Activated CD4-positive, alpha-beta T cell treated with anti-CD3 and anti-CD28 coated beads, Interleukin-2, amount 50 U/mL, for 1 hour (primary cell): Measurements from ENCODE around the gene MRTFB.

ENCODE experiments used
- DNase-seq: peaks from one replicate; pipeline ENCODE4 v3.0.0-alpha.2; 2020

The MRTFB gene

GRCh38 chr16:14063618-14064581, 7.2 kb upstream of the MRTFB start:
- DNase-seq: no peak

- DNase-seq: no peak
Observed at GRCh38 chr16:14069818-14070217, 1.3 kb upstream of the MRTFB start.

DNA sequence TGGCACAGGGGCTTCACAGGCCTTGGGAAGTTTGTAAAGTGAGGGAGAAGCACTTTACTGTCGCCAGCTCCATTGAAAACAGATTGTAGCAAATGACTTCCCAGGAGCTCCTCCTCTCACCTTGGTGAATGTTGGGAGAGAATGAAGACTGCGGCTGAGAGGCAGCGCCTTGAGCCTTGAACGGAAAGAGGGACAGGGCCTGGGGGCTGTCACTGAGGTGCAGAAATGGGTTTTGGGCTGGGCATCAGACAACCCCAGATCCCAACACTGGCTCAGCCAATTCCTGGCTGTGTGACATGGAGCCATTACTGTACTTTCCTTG, 603 bp upstream of the MRTFB start:
- no peak for DNase-seq

- DNase-seq: peak; percentile 15
Observed at GRCh38 chr16:14071576-14072271, 605 bp downstream of the MRTFB start.

GRCh38 chr16:14072360-14072759, 1.2 kb downstream of the MRTFB start:
- DNase-seq: no peak

DNA sequence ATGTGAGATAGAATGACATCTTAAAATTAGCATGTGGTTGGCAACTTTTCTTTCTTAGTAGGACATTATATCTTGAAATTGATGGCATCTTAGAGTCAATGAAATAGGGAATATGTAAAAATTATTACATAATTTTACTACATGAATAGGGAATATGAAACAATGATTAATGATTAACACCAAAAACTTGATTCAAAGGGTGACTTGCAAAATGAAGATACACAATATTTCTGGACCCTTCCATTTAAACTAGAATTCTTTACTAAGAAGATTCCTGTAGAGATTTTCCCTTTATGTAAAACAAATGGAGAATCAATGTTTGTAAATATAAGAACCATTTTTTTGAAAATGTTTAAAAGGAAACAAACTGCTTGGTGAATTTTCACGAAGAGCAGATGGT, 3.4 kb downstream of the MRTFB start:
- no peak for DNase-seq

- DNase-seq: no peak
Observed at GRCh38 chr16:14077918-14078317, 6.8 kb downstream of the MRTFB start.

- no peak for DNase-seq
Observed at GRCh38 chr16:14086477-14086876, 15.4 kb downstream of the MRTFB start.

DNA sequence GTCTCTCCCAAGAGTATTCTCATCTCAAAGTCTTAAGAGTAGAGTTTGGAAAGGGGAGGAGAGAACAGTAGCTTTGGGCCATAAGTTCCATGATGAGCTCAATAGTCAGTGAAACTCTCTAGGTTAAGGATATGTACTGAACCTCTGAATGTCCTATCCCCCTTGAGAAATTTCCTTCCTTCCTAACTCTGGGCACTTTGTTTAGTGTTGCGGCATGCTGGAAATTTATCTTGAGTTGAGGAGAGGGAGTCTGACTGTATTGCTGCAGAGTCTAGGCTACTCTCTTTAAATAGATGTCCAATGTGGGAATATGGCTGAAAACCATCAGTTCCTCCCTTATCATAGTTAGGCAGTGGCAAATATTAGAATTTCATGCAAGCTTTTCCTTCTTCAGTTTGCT, 16.1 kb downstream of the MRTFB start:
- DNase-seq: no peak

DNA sequence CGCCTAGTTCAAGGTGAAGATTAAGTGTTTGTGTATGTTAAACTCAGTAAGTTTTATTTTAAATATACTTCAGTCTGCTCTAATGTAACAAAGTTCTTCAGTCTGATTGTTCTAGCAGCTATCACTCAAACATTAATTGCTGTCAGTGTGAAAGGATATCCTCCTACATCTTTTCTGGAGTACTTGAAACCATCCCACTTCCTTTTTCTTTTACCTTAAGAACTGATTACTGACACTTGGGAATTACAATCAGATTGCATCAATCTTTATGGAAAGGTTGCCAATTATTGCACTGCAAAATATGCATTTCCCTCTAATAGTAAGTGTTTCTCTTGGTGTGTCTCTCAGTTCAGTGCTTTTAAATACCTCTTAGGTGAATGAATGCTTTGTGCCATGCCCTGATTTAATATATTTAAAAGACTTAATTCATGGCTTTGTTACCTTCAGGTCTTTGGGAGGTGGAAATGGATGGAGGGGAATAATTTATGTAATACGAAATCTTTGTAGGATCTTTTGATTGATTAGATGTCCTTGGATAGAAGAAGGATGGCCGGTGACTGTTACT, 16.6 kb downstream of the MRTFB start:
- DNase-seq: no peak

DNA sequence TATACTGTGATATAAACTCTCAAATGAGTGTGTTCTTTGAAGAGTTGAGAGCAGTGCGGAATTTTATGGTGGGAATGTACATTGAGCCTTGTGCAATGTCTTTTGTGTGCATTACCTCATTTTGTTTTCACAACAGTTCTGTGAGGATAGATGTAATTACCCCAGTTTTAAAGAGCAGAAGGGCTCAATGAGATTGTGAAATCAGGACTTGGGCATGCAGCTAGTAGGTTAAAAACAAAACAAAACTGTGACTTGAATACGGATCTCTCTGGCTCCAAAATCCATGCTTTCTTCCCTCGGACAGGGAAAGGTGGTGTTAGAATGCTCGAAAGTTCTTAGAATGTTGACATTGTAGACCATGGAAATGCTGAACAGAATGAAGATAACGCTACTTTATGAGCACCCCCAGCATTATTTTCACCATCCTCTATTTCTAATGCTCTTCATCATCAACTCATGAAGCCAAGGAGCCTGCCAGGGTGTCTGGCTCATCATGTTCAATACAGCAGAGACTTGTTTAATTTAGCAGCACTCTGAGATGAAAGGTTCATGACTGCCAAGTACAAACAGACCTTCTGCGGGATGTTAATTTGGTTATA, 17.1 kb downstream of the MRTFB start:
- DNase-seq: no peak

DNA sequence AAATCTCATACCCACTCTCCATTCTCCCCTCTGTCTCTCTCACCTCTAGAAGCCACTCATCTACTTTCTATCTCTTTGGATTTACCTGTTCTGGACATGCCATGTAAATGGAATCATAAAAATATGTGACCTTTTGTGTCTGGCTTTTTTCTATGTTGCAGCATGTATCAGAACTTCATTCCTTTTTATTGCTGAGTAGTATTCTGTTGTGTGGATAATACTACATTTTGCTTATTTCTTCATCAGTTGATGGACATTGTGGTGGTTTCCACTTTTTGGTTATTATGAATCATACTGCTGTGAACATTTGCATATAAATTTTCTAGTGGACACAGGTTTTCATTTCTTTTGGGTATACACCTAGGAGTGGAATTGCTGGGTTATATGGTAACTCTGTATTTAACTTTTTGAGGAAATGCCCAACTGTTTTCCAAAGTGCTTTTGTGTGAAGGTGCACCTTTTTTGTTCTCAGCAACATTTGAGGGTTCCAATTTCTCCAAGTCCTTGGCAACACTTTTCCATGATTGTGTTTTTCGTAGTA, 18.2 kb downstream of the MRTFB start:
- DNase-seq: no peak

GRCh38 chr16:14092561-14092960, 21.4 kb downstream of the MRTFB start:
- no peak for DNase-seq

DNA sequence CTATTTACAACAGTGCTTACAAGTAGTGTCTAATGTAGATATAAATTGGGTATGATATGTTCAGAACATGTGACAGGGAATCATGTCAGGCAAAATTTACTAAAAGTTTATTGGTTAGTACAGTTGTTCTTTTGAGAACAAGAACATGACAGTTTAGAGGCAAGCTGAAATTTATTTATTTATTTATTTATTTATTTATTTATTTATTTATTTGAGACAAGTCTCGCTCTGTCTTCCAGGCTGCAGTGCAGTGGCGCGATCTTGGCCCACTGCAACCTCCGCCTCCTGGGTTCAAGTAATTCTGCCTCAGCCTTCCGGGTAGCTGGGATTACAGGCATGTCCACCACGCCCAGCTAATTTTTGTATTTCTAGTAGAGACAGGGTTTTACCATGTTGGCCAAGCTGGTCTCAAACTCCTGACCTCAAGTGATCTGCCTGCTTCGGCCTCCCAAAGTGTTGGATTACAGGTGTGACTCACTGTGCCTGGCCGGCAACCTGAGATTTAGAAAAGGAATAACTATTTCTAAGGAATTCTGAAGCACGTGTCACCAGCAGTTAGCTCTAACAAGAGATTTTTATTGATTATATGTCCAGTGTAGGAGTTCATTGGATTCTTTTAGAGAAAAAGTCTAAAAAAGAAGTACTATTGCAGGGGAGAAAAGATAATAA, 24.9 kb downstream of the MRTFB start:
- no peak for DNase-seq

DNA sequence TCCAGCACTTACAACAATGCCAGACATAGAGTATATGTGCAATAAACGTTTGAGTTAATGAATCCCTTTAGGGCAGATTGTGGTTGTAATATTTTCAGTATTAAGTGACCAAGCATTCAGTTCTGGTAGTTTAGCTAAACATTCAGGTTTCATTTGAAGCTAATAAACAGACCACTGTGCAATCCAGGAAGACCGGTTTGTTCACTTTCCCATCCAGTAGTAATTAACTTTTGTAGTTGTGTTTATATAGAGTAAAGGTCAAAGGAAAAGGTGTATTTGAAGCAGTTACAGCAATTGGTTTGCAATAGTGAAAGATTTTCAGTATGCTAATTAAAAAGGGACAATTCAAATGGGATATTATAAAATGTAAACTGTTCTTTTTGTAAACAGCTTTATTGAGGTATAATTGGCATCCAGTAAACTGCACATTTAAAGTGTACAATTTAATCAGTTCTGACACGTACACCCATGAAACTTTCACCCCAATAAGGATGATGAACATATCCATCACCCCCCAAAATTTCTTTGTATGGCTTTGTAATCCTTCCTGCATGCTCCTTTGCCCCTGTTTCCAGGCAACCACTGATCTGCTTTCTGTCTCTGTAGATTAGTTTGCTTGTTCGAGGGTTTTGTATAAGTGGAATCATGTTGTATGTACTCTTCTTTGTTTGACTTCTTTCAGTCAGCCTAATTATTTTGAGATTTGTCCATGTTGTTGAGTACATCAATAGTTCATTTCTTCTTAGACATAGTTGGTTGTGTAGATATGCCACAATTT, 26.3 kb downstream of the MRTFB start:
- DNase-seq: no peak

DNA sequence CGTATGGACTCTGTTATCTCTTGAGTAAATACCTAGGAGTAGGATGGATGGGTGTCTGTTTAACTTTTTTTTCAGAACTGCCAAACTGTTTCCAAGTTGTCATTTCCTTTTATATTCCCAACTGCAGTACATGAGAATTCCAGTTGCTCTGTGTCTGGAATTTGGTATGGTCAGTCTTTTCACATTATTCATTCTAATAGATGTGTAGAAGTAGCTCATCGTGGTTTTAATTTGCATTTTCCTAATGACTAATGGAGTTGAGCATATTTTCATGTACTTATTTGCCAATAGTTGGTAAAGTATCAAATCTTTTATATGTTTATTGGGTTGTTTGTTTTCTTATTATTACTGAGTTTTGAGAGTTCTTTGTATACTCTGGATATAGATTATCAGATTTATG, 27.0 kb downstream of the MRTFB start:
- DNase-seq: no peak

DNA sequence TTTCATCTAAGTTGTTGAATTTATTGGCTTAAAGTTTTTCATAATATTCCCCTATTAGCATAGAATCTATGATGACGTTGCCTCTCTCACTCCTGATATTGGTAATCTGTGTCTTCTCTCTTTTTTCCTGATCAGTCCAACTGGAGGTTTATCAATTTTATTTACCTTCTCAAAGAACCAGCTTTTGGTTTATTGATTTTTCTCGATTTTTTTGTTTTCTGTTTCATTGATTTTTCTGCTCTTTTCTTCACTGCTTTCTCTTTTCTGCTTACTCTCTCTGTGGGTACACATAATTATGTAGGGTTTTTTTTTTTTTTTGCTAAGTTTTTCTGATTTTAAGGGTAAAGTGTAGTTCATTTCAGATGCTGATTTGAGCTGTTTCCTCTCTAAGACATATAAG, 29.7 kb downstream of the MRTFB start:
- DNase-seq: no peak

- no peak for DNase-seq
Observed at GRCh38 chr16:14101415-14101814, 30.3 kb downstream of the MRTFB start.

DNA sequence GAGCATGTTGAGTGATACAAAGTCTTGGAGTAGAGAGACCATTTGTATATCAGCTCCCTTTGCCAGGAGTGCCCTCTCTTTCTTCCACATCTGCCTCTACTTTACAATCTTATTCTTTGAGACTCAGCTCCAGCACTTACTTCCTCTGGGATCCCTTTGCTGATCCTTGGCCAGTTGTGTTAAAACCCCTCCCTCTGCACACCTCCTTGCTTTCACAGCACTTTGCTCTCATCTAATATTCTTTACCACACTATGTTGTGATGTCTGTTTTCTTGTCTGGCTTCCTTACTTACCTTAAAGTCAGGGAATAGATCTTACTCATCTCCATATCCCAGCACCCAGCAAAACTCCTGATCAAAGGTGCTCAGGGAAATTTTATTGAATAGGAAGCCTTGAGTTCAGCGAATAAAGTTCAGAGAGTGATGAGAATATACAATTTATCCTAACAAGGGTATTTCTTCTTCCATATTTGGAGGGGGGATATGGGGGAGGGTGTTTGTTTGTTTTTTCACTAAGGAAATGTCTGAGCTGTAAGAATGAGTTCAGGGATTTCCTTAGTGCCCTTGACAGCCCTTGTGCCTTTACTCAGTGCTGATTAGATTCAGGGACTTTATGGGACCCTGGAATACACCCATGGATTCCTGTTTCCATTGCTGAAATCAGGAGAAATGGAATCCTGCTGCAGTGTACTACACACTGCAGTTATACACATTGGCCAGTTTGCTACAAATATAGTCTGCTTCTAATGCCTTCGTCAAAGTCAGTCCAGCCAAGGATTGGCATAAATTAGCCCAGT, 32.0 kb downstream of the MRTFB start:
- no peak for DNase-seq

DNA sequence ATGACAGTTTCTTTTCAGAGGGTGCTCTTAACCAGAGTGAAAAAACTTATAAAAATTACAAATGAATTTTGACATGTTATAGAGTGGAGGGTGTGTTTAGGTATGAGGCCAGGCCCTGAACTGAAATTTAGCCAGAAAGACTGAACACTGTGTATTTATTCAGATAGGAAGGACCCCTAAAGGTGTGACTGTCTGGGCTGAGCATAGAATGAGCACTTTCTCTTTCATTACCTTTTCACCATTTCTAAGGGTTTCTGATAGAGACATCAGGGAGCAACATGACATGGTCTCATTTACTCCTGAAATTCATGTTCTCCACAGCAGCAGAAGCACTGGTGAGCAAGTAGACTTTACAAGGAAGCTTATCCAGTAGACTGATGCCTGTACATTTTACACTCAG, 32.9 kb downstream of the MRTFB start:
- DNase-seq: no peak

DNA sequence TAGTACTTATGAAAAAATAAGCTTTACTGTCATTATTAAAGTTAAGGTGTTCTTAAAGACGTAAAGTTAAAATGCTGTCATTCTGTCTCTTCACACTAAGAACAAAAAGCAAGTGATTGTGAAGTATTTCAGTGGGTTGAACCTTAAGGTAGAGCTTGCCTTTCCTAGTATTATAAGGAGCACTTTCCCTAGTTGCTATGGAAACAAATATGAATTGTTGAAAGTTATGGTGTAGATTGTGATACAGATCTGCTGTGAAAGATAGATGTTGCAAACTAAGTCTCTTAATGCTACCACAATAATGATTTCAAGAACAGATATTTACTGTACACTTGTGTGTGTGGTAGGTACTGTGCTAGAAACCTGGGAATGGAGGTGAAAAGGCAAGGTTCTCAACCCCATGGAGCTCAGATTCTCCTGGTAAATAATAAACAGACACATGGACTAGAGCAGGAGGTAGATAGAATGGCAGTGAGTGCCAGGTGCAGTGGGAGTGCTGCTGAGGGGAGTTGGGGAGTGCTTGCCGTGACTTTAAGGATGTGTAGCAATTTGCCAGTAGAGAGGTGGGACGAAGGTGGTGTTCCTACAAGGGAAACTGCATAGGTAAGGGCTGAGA, 34.7 kb downstream of the MRTFB start:
- DNase-seq: no peak
